AML-193 (cell line): Measurements from ENCODE around the gene CEACAM19.
"Not testable (repeated sequence)": the region's sequence is repeated elsewhere in the genome, so short reads cannot be mapped to it uniquely, and the experiment has no call there.

Experiments
- DNase-seq, 2 experiments: peaks; one replicate each; lab custom pipeline; 2025; lab: John Stamatoyannopoulos, UW

The CEACAM19 gene

GRCh38 chr19:44645407-44646048, 25.8 kb upstream of the CEACAM19 start:
- DNase-seq = no peak

GRCh38 chr19:44646049-44646416, 25.2 kb upstream of the CEACAM19 start:
- no peak for DNase-seq

GRCh38 chr19:44647144-44647543, 24.1 kb upstream of the CEACAM19 start:
- DNase-seq = no peak

- no peak for DNase-seq
Measured at GRCh38 chr19:44648631-44649251, 22.5 kb upstream of the CEACAM19 start.

DNA sequence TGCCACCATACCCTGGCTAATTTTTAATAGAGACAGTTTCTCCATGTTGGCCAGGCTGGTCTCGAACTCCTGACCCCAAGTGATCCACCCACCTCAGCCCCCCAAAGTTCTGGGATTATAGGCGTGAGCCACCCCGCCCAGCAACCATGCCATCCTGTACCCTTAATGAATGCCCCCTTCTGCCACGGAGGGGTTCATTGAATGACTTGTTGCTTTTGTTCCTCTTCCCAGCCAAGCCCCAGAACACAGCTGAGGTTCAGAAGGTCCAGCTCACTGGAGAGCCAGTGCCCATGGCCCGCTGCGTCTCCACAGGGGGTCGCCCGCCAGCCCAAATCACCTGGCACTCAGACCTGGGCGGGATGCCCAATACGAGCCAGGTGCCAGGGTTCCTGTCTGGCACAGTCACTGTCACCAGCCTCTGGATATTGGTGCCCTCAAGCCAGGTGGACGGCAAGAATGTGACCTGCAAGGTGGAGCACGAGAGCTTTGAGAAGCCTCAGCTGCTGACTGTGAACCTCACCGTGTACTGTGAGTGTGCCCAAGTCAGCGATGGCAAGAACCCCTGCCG, 21.6 kb upstream of the CEACAM19 start:
- DNase-seq = no peak

DNA sequence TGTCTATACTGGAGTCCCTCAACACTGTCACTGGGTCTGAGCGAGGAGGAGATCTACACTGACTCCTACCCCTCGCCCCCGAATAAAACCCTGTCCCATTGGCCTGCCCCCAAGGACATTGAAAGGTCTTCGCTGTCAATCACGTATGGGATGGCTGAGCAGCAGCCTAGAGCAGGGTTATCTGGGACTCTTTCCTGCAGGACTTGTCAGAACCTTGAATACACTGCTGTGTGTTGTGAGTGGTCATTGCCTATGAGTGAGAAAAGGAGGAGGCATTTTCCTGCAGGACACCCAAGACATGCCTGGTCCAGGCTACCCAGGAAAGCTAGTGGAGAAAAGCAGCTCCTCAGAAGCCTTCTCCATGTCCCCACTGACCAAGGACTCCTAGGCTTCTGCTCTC, 17.9 kb upstream of the CEACAM19 start:
- no peak for DNase-seq

DNA sequence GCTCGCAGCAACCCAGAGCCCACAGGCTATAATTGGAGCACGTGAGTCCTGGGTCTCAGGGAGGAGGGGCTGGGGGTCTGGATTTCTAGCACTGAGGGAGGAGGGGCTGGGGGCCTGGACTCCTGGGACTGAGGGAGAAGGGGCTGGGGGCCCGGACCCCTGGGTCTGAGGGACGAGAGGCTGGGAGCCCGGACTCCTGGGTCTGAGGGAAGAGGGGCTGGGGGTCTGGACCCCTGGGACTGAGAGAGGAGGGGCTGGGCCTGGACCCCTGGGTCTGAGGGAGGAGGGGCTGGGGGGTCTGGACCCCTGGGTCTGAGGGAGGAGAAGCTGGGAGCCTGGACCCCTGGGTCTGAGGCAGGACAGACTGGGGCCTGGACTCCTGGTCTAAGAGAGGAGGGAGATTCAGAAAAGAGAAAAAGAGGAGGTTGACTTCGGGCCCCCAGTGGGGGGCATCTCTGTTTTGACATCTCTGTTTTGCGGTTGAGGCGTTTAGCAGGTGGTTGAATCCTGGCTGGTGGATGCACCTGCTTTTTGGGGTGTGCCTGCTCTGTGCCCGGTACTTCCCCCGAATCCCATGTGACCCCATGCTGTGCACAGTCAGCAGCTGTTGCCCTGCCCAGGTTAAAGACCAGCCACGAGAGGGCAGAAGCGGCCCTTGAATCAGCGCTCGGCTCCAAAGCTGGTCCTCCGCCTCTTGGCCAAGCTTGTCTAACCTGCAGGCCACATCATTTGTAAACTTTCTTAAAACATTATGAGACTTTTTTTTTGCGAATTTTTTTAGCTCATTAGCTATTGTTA, 17.1 kb upstream of the CEACAM19 start:
- peak; percentile 56 to 59 for DNase-seq

- peak; percentile 16 to 26 for DNase-seq
Measured at GRCh38 chr19:44657211-44657921, 13.9 kb upstream of the CEACAM19 start.

DNA sequence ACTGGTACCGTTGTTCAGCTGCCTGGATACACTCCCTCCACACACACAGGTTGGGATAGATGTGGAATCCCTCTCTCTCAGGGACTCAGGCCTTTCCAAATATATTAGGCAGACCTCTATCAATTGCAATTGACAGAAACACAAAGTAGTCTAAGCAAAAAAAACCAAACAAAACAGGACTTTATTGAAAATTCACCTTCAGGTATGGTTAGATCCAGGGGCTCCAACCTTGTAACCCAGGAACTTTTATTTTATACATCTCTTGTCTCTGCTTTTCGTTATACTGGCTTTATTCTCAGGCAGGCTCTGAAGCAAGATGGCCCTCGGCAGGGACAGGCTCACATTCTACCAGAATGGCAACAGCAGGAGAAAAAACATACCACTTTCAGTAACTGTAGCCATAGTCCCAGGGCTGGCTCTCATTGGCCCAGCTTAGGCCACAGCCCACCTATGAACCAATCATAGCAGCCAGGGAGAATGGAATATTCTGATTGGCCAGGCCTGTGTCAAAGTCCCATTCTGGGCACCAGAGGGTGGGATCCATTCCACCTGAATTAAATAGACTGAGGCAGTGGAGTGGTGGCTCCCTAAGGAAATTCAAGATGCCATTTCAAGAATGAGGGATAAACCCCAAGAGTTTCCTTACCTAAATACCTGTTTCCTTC, 13.1 kb upstream of the CEACAM19 start:
- no peak for DNase-seq

DNA sequence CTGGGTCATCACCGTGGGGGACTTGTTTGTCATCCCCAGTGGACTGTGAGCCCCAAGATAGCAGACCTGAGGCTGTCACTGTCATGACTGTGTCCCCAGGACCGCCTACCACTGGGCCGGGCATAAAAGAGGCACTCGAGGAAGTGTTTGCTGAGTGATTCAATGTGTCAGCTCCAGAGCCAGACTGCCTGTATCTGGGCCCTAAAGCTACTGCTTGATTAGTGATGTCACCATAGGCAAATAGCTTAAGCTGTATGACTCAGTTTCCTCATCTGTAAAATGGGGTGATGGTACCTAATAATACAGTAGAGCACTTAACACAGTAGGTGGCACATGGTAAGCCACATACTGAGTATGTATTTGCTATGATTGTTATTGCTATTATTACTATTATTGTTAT, 11.2 kb upstream of the CEACAM19 start:
- no peak for DNase-seq

DNA sequence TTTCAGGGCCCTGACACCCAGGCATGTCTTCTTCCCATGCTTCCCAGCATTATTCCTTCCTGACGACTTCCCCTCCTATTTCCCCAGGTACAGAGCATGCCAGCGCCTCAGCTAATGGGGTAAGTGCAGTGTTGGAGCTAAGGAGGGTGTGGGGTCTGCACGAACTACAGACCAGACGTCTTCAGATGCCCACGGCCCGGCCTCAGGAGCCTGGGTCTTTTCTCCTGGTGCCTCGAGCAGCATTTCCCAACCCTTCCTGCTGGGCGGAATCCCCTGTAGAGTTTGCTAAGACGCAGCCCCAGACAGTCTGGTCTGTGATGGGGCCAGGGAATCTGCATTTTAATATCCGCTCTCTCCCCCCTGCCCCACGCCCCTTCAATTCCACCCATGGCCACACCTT, 10.1 kb upstream of the CEACAM19 start:
- DNase-seq = no peak

DNA sequence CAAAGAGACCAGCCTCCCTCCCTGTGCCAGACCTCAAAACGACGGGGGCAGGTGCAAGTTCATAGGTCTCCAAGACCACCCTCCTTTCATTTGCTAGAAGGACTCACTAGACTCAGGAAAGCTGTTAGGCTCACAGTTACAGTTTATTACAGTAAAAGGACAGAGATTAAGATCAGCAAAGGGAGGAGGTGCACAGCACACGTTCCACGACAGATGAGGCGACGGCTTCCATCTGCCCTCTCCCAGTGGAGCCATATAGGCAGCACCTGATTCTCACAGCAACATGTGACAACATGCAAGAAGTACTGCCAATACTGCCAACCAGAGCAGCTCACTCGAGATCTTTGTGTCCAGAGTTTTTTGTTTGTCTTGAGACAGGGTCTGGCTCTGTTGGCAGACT, 9.4 kb upstream of the CEACAM19 start:
- no peak for DNase-seq

- no peak for DNase-seq
Measured at GRCh38 chr19:44662691-44663385, 8.4 kb upstream of the CEACAM19 start.

GRCh38 chr19:44663996-44664395, 7.3 kb upstream of the CEACAM19 start:
- DNase-seq = no peak

DNA sequence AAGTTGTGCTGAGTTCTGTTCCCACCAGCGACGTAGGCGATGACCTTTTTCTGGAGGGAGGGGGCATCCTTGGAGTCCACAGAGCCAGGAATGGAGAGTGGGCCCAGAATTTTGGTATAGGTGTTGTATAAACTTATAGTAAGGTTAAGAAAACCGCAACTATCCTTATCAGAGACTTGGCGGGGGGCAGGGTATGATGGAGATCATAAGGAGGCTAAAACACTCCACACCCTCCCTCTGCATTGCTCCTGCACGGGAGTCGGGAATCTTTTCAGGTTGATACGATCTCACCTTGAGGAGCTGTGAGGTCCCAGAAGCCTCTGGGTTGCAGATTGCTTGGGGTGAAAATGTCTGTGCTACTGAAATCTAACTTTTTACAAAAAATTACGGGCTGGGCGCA, 6.3 kb upstream of the CEACAM19 start:
- DNase-seq = no peak

DNA sequence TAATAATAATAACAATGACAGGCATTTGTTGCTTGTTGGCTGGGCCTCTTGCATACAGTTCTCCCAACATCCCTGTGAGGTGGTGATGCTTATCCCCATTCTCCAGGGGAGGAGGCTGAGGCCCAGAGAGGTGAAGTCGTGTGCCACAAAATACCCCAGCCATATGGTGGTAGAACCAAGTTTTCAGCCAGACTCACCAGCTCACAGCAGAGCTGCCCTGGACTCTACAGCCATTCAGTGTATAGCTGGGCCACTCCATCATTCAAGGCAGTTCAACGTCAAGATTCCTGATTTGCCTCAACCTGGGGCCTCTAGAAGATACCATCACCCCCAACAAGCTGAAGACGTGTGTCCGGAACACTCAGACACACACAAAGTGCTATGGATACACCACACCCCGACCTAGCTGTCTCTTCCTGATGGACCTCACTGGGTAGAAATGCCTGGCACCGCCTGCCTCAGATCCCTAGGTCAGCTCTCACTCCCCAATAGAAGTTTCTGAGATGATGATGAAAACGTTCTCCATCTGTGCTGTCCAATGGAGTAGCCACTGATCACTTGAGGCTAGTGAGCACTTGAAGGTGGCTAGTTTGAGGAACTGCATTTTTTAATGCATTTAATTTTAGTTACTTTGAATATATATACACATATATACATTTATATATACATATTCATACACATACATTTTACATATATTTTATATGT, 4.3 kb upstream of the CEACAM19 start:
- peak in 1 of 2 experiments; percentile 13 for DNase-seq

- DNase-seq = no peak
Measured at GRCh38 chr19:44668985-44669764, 2.1 kb upstream of the CEACAM19 start.

- DNase-seq = not testable (repeated sequence)
Measured at GRCh38 chr19:44670027-44670426, 1.3 kb upstream of the CEACAM19 start.

GRCh38 chr19:44672226-44672625, 944 bp downstream of the CEACAM19 start:
- no peak for DNase-seq

GRCh38 chr19:44673510-44673909, 2.2 kb downstream of the CEACAM19 start:
- no peak for DNase-seq
